ENCODE results near the gene KCNB1. TPM values are rescaled to one million over a fixed set of nuclear protein-coding genes. Genes with fewer than 3 reads are reported as not detected.
A peak's percentile ranks its signal among the peaks of the same experiment; 100 is the strongest.

Gene KCNB1
- total RNA-seq, 6 donors from 2014 or later, result 0.40 to 2.2 (median 0.98) TPM

GRCh38 chr20:49484180-49485140 lies 2.0 kb upstream of the KCNB1 start:
- WGBS, 2 donors, result 3% methylated on average over 25 of the region's 61 CpGs
- DNase-seq, result peak; percentile 67 to 94
- H3K9me3 ChIP-seq, result no peaks in the 10 kb centered on the region
- H3K4me1 ChIP-seq, result peaks cover 20 to 27% (median 22%) of the 10 kb centered on the region in 4 donors
- peaks cover 0 to 30% (median 15%) of the 10 kb centered on the region in 4 donors for H3K27me3 ChIP-seq
- no peaks in the 10 kb centered on the region for H3K36me3 ChIP-seq
- peak; percentile 64 to 85 for ATAC-seq (ENCODE audit: low FRiP score in 2 of 2)
- H3K4me3 ChIP-seq, result peak overlapping the region; percentile 14 to 51 (median 36)
- H3K27ac ChIP-seq, result no peak overlapping the region
- peak in 1 of 2 donors; percentile 28 for TF ChIP-seq POLR2AphosphoS5 (IDR thresholded peaks at IDR 0.05)
- TF ChIP-seq EP300 (IDR thresholded peaks at IDR 0.05), result no peak
- TF ChIP-seq POLR2A (IDR thresholded peaks at IDR 0.05), result no peak
- TF ChIP-seq CTCF (IDR thresholded peaks at IDR 0.05), result peak in 5 of 6 experiments; percentile 47 to 84 (median 81)

DNA sequence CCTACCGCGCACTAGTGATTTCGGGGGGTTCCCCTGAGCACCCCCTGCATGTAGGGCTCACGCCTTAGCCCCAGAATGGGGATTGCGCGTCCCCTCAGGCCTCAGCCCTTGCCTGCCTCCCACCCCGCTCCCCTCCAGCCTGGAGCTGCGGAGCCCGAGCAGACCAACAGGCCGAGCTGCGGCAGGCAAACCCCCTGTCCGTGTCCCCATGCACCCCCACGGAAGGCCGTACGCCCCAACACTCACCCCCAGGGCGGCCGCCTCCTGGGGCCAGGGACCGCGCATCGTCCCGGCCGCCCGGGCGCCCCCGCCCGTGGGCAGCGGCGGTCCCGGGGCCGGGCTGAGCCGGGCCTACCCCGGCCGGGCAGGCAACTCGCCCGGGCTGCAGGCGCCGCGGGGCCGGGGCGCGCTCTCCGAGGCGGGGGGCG lies 1.2 kb upstream of the KCNB1 start:
- H3K27me3 ChIP-seq, result peaks cover 0 to 30% (median 15%) of the 10 kb centered on the region in 4 donors
- ATAC-seq (ENCODE audit: low FRiP score in 2 of 2) (no peak), DNase-seq (peak in 1 of 2 donors; percentile 56)
- no peak for TF ChIP-seq POLR2AphosphoS5 (IDR thresholded peaks at IDR 0.05)
- TF ChIP-seq POLR2A (IDR thresholded peaks at IDR 0.05), result no peak
- no peak for TF ChIP-seq CTCF (IDR thresholded peaks at IDR 0.05)
- 6% methylated on average over 21 of the region's 44 CpGs; no CpG with 5 or more reads in 1 of the 2 donors for WGBS, 2 donors
- H3K4me1 ChIP-seq, result peaks cover 20 to 27% (median 22%) of the 10 kb centered on the region in 4 donors
- H3K36me3 ChIP-seq, result no peaks in the 10 kb centered on the region
- no peaks in the 10 kb centered on the region for H3K9me3 ChIP-seq
- H3K27ac ChIP-seq, result no peak overlapping the region
- peak overlapping the region in 3 of 4 donors; percentile 29 to 44 (median 42) for H3K4me3 ChIP-seq

GRCh38 chr20:49483018-49483695 lies 689 bp upstream of the KCNB1 start:
- Histone ChIP-seq H3K4me1 (peaks cover 20 to 27% (median 22%) of the 10 kb centered on the region in 4 donors), H3K27me3 (peaks cover 0 to 30% (median 15%) of the 10 kb centered on the region in 4 donors), H3K4me3 (peak overlapping the region in 3 of 4 donors; percentile 29 to 44 (median 42)), H3K27ac (no peak overlapping the region), H3K9me3 (no peaks in the 10 kb centered on the region), H3K36me3 (no peaks in the 10 kb centered on the region)
- 2 to 5% methylated on average over 24 to 25 of the region's 27 CpGs for WGBS, 2 donors
- ATAC-seq (ENCODE audit: low FRiP score in 2 of 2) (no peak), DNase-seq (no peak)
- TF ChIP-seq CTCF (IDR thresholded peaks at IDR 0.05), result no peak
- no peak for TF ChIP-seq EP300 (IDR thresholded peaks at IDR 0.05)
- no peak for TF ChIP-seq POLR2AphosphoS5 (IDR thresholded peaks at IDR 0.05)
- no peak for TF ChIP-seq POLR2A (IDR thresholded peaks at IDR 0.05)

GRCh38 chr20:49482173-49482572 lies 295 bp downstream of the KCNB1 start:
- Histone ChIP-seq H3K4me1 (peaks cover 20 to 27% (median 22%) of the 10 kb centered on the region in 4 donors), H3K27me3 (peaks cover 0 to 30% (median 15%) of the 10 kb centered on the region in 4 donors), H3K4me3 (peak overlapping the region in 3 of 4 donors; percentile 2 to 22 (median 15)), H3K36me3 (no peaks in the 10 kb centered on the region), H3K27ac (no peak overlapping the region), H3K9me3 (no peaks in the 10 kb centered on the region)
- WGBS, 2 donors, result 63 to 82% methylated on average over 21 to 30 of the region's 46 CpGs
- no peak for TF ChIP-seq POLR2A (IDR thresholded peaks at IDR 0.05)
- TF ChIP-seq CTCF (IDR thresholded peaks at IDR 0.05), result no peak
- no peak for TF ChIP-seq POLR2AphosphoS5 (IDR thresholded peaks at IDR 0.05)
- TF ChIP-seq EP300 (IDR thresholded peaks at IDR 0.05), result no peak
- ATAC-seq (ENCODE audit: low FRiP score in 2 of 2) (no peak), DNase-seq (peak in 1 of 2 donors; percentile 82)

All from upper lobe of left lung (tissue), 6 donors.